ENCODE results near the gene SRSF9. TPM values are rescaled to one million over a fixed set of nuclear protein-coding genes. Genes with fewer than 3 reads are reported as not detected.

Gene SRSF9
- total RNA-seq, 1 experiment from 2014 or later, result 158 TPM

DNA sequence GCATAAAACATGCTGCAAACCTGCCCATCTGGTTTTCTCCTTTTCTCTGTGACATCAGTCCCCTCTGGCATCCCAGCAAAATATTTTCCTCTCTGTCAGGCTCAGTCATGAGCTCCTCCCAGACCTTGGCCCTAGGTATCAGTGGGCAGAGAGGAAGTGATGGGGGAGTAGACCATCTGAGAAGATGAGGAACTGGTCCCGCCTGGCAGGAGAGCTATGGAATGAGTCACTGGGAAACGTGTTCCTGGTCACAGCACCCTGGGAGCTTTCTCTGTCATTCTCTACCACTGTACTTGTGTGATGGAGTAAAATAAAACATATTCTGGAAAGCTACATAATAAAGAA, 5.0 kb upstream of the SRSF9 start:
- Histone ChIP-seq H3K9me3 (ENCODE audit: low read length) (no peaks in the 10 kb centered on the region), H3K9ac (ENCODE audit: low read length) (no peak overlapping the region), H3K79me2 (ENCODE audit: low read length) (no peaks in the 10 kb centered on the region), H3K27me3 (ENCODE audit: low read length) (no peaks in the 10 kb centered on the region), H3K4me2 (ENCODE audit: low read depth, low read length, poor library complexity, severe bottlenecking) (no peak overlapping the region), H3K36me3 (ENCODE audit: insufficient read depth, low read length) (no peaks in the 10 kb centered on the region), H3K27ac (ENCODE audit: low read length) (no peak overlapping the region), H4K20me1 (ENCODE audit: insufficient read depth, low read depth, low read length) (no peaks in the 10 kb centered on the region), H3K4me3 (ENCODE audit: low read length) (no peak overlapping the region), H2AFZ (ENCODE audit: low read length) (no peak overlapping the region), H3K4me1 (ENCODE audit: low read length) (peaks cover 7% of the 10 kb centered on the region), H3K9me2 (replicated peaks; ENCODE audit: insufficient read depth, low read length) (no peaks in the 10 kb centered on the region)
- DNase-seq, result no peak

GRCh38 chr12:120473807-120474615, 4.5 kb upstream of the SRSF9 start:
- H3K4me2 ChIP-seq (ENCODE audit: low read depth, low read length, poor library complexity, severe bottlenecking), result no peak overlapping the region
- H3K9ac ChIP-seq (ENCODE audit: low read length), result no peak overlapping the region

DNA sequence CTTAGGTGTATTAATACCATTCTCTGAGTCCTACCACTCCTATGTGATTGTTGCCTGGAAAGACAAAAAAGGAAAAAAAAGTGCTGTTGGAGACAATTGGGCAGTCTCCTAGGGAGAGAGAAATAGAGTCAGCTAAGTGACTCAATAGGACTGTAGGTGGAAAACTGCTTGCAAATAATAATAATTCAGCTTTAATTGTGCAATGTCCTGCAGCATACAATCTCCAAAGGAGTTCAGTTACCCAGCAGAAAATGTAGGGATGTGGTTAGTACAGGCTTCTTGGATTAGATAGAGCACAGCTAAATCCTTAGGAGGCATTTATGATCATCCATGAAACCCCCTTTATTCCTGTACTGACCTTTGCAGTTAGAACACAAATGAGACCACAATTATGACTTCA, 3.0 kb upstream of the SRSF9 start:
- H3K27ac ChIP-seq (ENCODE audit: low read length), result no peak overlapping the region
- H3K4me3 ChIP-seq (ENCODE audit: low read length), result no peak overlapping the region
- H2AFZ ChIP-seq (ENCODE audit: low read length), result no peak overlapping the region
- peaks cover 16% of the 10 kb centered on the region for H3K4me1 ChIP-seq (ENCODE audit: low read length)
- H3K79me2 ChIP-seq (ENCODE audit: low read length), result peaks cover 19% of the 10 kb centered on the region
- H3K27me3 ChIP-seq (ENCODE audit: low read length), result no peaks in the 10 kb centered on the region
- DNase-seq, result no peak
- H3K4me2 ChIP-seq (ENCODE audit: low read depth, low read length, poor library complexity, severe bottlenecking), result no peak overlapping the region
- peaks cover 3% of the 10 kb centered on the region for H3K36me3 ChIP-seq (ENCODE audit: insufficient read depth, low read length)
- peaks cover 15% of the 10 kb centered on the region for H4K20me1 ChIP-seq (ENCODE audit: insufficient read depth, low read depth, low read length)
- H3K9me2 ChIP-seq (replicated peaks; ENCODE audit: insufficient read depth, low read length), result no peaks in the 10 kb centered on the region
- no peaks in the 10 kb centered on the region for H3K9me3 ChIP-seq (ENCODE audit: low read length)
- H3K9ac ChIP-seq (ENCODE audit: low read length), result no peak overlapping the region

More at GRCh38 chr12:120473807-120474615, 4.5 kb upstream of the SRSF9 start:
- H3K4me1 ChIP-seq (ENCODE audit: low read length), result peaks cover 7% of the 10 kb centered on the region
- no peak overlapping the region for H3K27ac ChIP-seq (ENCODE audit: low read length)
- H3K9me2 ChIP-seq (replicated peaks; ENCODE audit: insufficient read depth, low read length), result no peaks in the 10 kb centered on the region
- H3K27me3 ChIP-seq (ENCODE audit: low read length), result no peaks in the 10 kb centered on the region
- no peak overlapping the region for H2AFZ ChIP-seq (ENCODE audit: low read length)
- H3K4me3 ChIP-seq (ENCODE audit: low read length), result no peak overlapping the region
- peaks cover under 1% of the 10 kb centered on the region; the same call in 1 of the 2 replicates for H4K20me1 ChIP-seq (ENCODE audit: insufficient read depth, low read depth, low read length)
- no peaks in the 10 kb centered on the region for H3K9me3 ChIP-seq (ENCODE audit: low read length)
- DNase-seq, result no peak
- peaks cover 4% of the 10 kb centered on the region for H3K79me2 ChIP-seq (ENCODE audit: low read length)
- no peaks in the 10 kb centered on the region for H3K36me3 ChIP-seq (ENCODE audit: insufficient read depth, low read length)

- H3K4me2 ChIP-seq (ENCODE audit: low read depth, low read length, poor library complexity, severe bottlenecking), result peak overlapping the region; percentile 90
- H3K4me3 ChIP-seq (ENCODE audit: low read length), result peak overlapping the region; percentile 84
- peak overlapping the region; percentile 66; the same call in 1 of the 2 replicates for H2AFZ ChIP-seq (ENCODE audit: low read length)
- peaks cover 37% of the 10 kb centered on the region for H4K20me1 ChIP-seq (ENCODE audit: insufficient read depth, low read depth, low read length)
- peaks cover 42% of the 10 kb centered on the region for H3K79me2 ChIP-seq (ENCODE audit: low read length)
- peaks cover 31% of the 10 kb centered on the region for H3K4me1 ChIP-seq (ENCODE audit: low read length)
- H3K9ac ChIP-seq (ENCODE audit: low read length), result peak overlapping the region; percentile 53
- DNase-seq, result no peak
- H3K36me3 ChIP-seq (ENCODE audit: insufficient read depth, low read length), result peaks cover 21% of the 10 kb centered on the region
- H3K9me3 ChIP-seq (ENCODE audit: low read length), result no peaks in the 10 kb centered on the region
- no peak overlapping the region for H3K27ac ChIP-seq (ENCODE audit: low read length)
- H3K9me2 ChIP-seq (replicated peaks; ENCODE audit: insufficient read depth, low read length), result no peaks in the 10 kb centered on the region
- no peaks in the 10 kb centered on the region for H3K27me3 ChIP-seq (ENCODE audit: low read length)
Measured at GRCh38 chr12:120470150-120470784, 719 bp upstream of the SRSF9 start.

DNA sequence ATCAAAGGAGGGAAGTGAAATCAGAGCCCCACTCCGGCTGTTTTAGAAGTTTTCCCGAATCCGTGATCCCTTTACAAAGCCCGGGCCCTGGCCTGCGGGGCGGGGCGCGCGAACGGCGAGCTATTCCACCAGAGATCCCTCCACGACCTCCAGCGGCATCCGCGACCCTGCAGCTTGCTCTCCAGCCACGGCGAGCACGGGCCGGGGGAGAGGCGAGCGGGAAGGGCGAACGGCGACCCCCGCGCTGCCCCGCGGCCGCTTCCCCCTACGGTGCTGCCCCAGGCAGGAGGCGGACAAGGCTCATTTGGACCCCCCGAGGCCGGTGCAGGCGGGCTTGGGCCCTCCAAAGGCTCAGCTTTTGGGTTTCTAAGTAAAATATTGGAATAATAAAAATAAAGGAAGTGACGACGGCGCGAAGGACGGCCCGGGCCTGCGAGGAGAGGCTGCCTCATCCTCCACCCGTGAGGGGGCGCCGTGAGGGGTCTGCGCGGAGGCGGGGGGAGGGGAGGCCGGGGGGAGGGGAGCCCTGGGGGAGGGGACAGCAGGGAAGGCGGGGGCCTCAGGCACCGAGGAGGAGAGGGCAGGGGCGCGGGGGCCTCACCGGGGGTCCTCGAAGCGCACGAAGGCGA, 613 bp downstream of the SRSF9 start:
- Histone ChIP-seq H3K4me2 (ENCODE audit: low read depth, low read length, poor library complexity, severe bottlenecking) (peak overlapping the region; percentile 90), H3K27ac (ENCODE audit: low read length) (peak overlapping the region; percentile 78), H3K4me3 (ENCODE audit: low read length) (peak overlapping the region; percentile 84), H3K9ac (ENCODE audit: low read length) (peak overlapping the region; percentile 98), H3K27me3 (ENCODE audit: low read length) (no peaks in the 10 kb centered on the region), H3K4me1 (ENCODE audit: low read length) (peaks cover 31% of the 10 kb centered on the region), H3K79me2 (ENCODE audit: low read length) (peaks cover 54% of the 10 kb centered on the region), H3K9me2 (replicated peaks; ENCODE audit: insufficient read depth, low read length) (no peaks in the 10 kb centered on the region), H3K36me3 (ENCODE audit: insufficient read depth, low read length) (peaks cover 34% of the 10 kb centered on the region), H3K9me3 (ENCODE audit: low read length) (no peaks in the 10 kb centered on the region), H4K20me1 (ENCODE audit: insufficient read depth, low read depth, low read length) (peaks cover 42% of the 10 kb centered on the region), H2AFZ (ENCODE audit: low read length) (no peak overlapping the region)
- DNase-seq, result peak; percentile 76

DNA sequence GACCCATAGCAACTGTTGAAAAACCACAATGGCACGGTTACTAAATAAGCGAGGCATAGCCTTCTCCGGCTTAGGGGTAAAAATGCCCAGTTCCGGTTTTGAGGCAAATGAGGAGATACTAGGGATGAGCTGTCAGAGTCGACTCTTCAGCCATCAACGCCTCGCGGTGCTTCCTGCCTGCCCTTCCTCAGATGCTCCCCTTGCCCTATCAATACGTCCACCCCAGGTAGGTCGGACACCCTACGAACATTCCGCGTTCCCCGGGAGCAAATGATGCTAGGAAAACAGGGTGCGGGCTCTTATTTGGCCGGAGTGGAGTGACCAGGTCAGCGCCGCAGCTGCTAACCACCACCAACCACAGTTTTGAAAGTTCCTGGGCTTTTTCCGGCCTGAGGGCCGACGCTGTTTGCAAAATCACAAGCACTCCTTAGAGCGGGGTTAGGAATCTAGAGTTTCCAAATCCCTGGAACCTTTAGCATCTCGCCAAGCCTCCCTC, 1.2 kb downstream of the SRSF9 start:
- Histone ChIP-seq H3K4me1 (ENCODE audit: low read length) (peaks cover 31% of the 10 kb centered on the region), H3K9me2 (replicated peaks; ENCODE audit: insufficient read depth, low read length) (no peaks in the 10 kb centered on the region), H3K27ac (ENCODE audit: low read length) (peak overlapping the region; percentile 78), H3K9ac (ENCODE audit: low read length) (peak overlapping the region; percentile 98), H2AFZ (ENCODE audit: low read length) (no peak overlapping the region), H3K4me3 (ENCODE audit: low read length) (peak overlapping the region; percentile 84), H4K20me1 (ENCODE audit: insufficient read depth, low read depth, low read length) (peaks cover 42% of the 10 kb centered on the region), H3K27me3 (ENCODE audit: low read length) (no peaks in the 10 kb centered on the region), H3K9me3 (ENCODE audit: low read length) (no peaks in the 10 kb centered on the region), H3K36me3 (ENCODE audit: insufficient read depth, low read length) (peaks cover 40% of the 10 kb centered on the region), H3K79me2 (ENCODE audit: low read length) (peaks cover 59% of the 10 kb centered on the region), H3K4me2 (ENCODE audit: low read depth, low read length, poor library complexity, severe bottlenecking) (peak overlapping the region; percentile 90)
- peak; percentile 75 for DNase-seq

- Histone ChIP-seq H4K20me1 (ENCODE audit: insufficient read depth, low read depth, low read length) (peaks cover 46% of the 10 kb centered on the region), H3K9me3 (ENCODE audit: low read length) (no peaks in the 10 kb centered on the region), H3K27ac (ENCODE audit: low read length) (no peak overlapping the region), H3K4me3 (ENCODE audit: low read length) (no peak overlapping the region), H3K4me1 (ENCODE audit: low read length) (peaks cover 31% of the 10 kb centered on the region), H3K27me3 (ENCODE audit: low read length) (no peaks in the 10 kb centered on the region), H3K4me2 (ENCODE audit: low read depth, low read length, poor library complexity, severe bottlenecking) (no peak overlapping the region), H2AFZ (ENCODE audit: low read length) (no peak overlapping the region), H3K79me2 (ENCODE audit: low read length) (peaks cover 63% of the 10 kb centered on the region), H3K9ac (ENCODE audit: low read length) (no peak overlapping the region), H3K36me3 (ENCODE audit: insufficient read depth, low read length) (peaks cover 47% of the 10 kb centered on the region), H3K9me2 (replicated peaks; ENCODE audit: insufficient read depth, low read length) (no peaks in the 10 kb centered on the region)
- no peak for DNase-seq
Measured at GRCh38 chr12:120467439-120467838, 2.1 kb downstream of the SRSF9 start.
